Glutamatergic neuron (in vitro differentiated cells): Measurements from ENCODE around the gene B3GAT1. TPM values are rescaled to one million over a fixed set of nuclear protein-coding genes. Genes with fewer than 3 reads are reported as not detected.
A peak's percentile ranks its signal among the peaks of the same experiment; 100 is the strongest.

Experiments
- DNase-seq: peaks from one replicate; pipeline ENCODE4 v3.0.0; 2022
- H3K27ac Mint-ChIP-seq: one replicate; pipeline ENCODE4 v1.8.0; 2020; ENCODE audit warnings: mild to moderate bottlenecking, mixed read lengths, inconsistent platforms; ENCODE audit not compliant: unreplicated experiment
- H3K27me3 Mint-ChIP-seq: one replicate; pipeline ENCODE4 v1.8.0; 2020; ENCODE audit warnings: mild to moderate bottlenecking, moderate library complexity, mixed read lengths, inconsistent platforms; ENCODE audit not compliant: unreplicated experiment
- H3K36me3 Mint-ChIP-seq: one replicate; pipeline ENCODE4 v1.8.0; 2020; ENCODE audit warnings: mild to moderate bottlenecking, mixed read lengths, inconsistent platforms; ENCODE audit not compliant: unreplicated experiment
- H3K4me1 Mint-ChIP-seq: one replicate; pipeline ENCODE4 v1.8.0; 2020; ENCODE audit warnings: mild to moderate bottlenecking, low read depth, mixed read lengths, inconsistent platforms; ENCODE audit not compliant: unreplicated experiment
- H3K4me3 Mint-ChIP-seq: one replicate; pipeline ENCODE4 v1.8.0; 2020; ENCODE audit warnings: mild to moderate bottlenecking, mixed read lengths, inconsistent platforms; ENCODE audit not compliant: unreplicated experiment
- H3K9me3 Mint-ChIP-seq: one replicate; pipeline ENCODE4 v1.8.0; 2020; ENCODE audit warnings: mild to moderate bottlenecking, moderate library complexity, mixed read lengths, inconsistent platforms; ENCODE audit not compliant: unreplicated experiment
- CTCF ChIP-seq: fragments of 200-600 bp; sonication (generic); IDR thresholded peaks from one replicate; pipeline ENCODE4 v1.5.0; 2021; ENCODE audit not compliant: partially characterized antibody, unreplicated experiment
- total RNA-seq: library from RNA; stranded (reverse); fragmentation: NEBNext Ultra II Directional; extraction: Animal tissue kit (Norgen Biotek cat#: 25700); gene quantifications from one replicate; pipeline ENCODE4 v1.2.1, GENCODE V29; 2021; ENCODE audit not compliant: unreplicated experiment

The B3GAT1 gene
- total RNA-seq, 1 donor from 2014 or later, result 240 TPM

DNA sequence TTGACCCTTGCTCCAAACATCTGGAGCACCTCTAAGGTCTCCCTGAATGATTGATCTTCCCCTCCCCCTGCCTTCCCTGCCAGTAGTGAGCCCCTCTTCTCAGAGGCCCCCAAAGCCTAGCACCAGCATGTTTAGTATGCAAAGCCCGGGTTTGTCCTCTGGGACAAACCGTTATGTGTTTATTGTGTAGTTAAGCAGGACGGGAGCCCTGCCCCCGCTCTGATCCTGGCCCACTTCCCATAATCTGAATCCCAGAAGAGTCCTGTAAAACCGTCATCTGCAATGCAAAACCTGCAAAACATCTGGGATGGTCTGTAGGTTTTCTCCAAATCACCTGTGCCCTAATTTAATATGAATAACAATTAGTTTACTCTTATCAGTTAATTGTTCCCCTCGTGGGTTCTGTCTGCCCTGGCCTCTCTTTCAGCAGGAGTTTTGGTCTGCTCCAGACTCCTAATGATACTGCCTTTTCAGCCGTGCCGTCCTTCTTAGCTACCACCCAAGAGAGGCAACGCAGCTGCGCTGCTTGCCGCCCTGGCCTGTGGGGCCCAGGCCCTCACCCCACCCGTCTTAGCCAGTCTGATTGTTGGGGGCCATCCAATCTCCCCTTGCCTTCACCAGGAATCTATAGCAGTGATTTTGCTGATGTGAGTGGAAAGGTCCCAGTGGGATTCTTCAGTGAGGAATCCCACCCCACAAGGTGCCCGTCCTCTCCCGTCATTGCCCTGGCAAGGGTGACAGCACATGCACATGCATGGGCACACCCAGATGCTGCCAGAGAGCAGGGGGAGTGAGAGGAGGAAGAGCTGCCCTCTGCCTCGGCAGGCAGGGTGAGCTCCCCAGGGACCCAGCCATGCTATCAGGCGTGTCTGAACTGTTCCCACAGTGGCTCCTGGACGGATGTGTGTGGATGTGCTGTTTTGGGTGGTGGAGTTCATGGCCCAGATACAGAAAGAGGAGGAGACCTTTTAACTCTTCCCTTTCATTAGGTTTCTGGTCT is 3.0 kb upstream of the B3GAT1 start:
- H3K27me3 Mint-ChIP-seq, result peaks cover 13% of the 10 kb centered on the region
- TF ChIP-seq CTCF, result no peak
- peaks cover 5% of the 10 kb centered on the region for H3K36me3 Mint-ChIP-seq
- peaks cover 22% of the 10 kb centered on the region for H3K9me3 Mint-ChIP-seq
- no peak for DNase-seq
- peak overlapping the region; percentile 81 for H3K4me3 Mint-ChIP-seq
- peaks cover 62% of the 10 kb centered on the region for H3K4me1 Mint-ChIP-seq
- H3K27ac Mint-ChIP-seq, result peak overlapping the region; percentile 78

DNA sequence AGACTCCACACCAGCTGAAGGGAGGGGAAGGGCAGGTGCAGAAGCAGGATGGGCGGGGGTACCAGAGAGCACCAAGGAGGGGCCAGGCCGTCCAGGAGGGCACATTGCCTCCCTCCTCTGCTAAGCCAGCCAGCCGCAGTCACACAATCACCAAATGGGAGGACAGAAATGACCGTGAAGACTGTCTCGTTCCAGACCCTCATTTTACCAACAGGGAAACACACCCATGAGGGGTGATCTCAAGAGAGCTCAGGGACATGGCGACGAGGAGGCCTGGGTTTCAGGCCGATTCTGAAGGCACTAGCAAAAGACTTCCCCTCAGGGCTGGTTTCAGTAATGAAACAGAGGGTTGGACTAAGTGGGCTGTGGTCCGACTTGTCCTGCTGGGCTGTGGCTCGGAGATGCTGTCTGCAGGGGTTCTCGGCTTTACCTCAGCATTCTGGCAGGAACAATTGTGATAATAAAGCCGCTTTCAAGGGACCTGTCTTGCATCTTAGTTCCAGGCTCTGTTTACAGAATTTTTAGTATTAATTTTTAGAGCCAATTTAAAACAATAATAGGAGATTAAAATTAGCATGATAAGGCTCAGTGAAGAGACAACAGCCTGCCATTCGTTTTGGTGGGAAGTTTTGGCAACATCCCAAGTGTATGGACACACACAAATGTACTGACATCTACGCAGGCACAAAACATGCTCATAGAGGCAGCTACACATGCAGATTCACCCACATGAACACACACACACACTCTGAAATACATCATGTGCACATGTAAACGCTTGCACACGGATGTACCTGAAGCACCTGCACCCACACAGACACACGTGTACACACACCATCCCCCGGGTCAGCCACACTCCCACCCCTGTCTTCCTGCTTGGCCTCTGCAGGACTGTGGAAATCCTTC is 2.0 kb upstream of the B3GAT1 start:
- peaks cover 67% of the 10 kb centered on the region for H3K4me1 Mint-ChIP-seq
- no peak for DNase-seq
- peak overlapping the region; percentile 80 for H3K27ac Mint-ChIP-seq
- TF ChIP-seq CTCF, result no peak
- H3K4me3 Mint-ChIP-seq, result peak overlapping the region; percentile 81
- peaks cover 19% of the 10 kb centered on the region for H3K9me3 Mint-ChIP-seq
- peaks cover 2% of the 10 kb centered on the region for H3K36me3 Mint-ChIP-seq
- peaks cover 11% of the 10 kb centered on the region for H3K27me3 Mint-ChIP-seq

- Mint-ChIP-seq H3K36me3 (no peaks in the 10 kb centered on the region), H3K27me3 (peaks cover 8% of the 10 kb centered on the region), H3K4me3 (peak overlapping the region; percentile 81), H3K9me3 (peaks cover 16% of the 10 kb centered on the region), H3K4me1 (peaks cover 60% of the 10 kb centered on the region), H3K27ac (peak overlapping the region; percentile 80)
- TF ChIP-seq CTCF, result no peak
- no peak for DNase-seq
Measured at GRCh38 chr11:134413043-134413825, 1.2 kb upstream of the B3GAT1 start.

- Mint-ChIP-seq H3K4me3 (peak overlapping the region; percentile 96), H3K9me3 (peaks cover 14% of the 10 kb centered on the region), H3K27ac (peak overlapping the region; percentile 79), H3K36me3 (peaks cover 4% of the 10 kb centered on the region), H3K4me1 (peaks cover 52% of the 10 kb centered on the region), H3K27me3 (peaks cover 7% of the 10 kb centered on the region)
- no peak for TF ChIP-seq CTCF
- DNase-seq, result no peak
Measured at GRCh38 chr11:134410766-134411165, 1.3 kb downstream of the B3GAT1 start.
